ENCODE results near the gene BAMBI.

The BAMBI gene

DNA sequence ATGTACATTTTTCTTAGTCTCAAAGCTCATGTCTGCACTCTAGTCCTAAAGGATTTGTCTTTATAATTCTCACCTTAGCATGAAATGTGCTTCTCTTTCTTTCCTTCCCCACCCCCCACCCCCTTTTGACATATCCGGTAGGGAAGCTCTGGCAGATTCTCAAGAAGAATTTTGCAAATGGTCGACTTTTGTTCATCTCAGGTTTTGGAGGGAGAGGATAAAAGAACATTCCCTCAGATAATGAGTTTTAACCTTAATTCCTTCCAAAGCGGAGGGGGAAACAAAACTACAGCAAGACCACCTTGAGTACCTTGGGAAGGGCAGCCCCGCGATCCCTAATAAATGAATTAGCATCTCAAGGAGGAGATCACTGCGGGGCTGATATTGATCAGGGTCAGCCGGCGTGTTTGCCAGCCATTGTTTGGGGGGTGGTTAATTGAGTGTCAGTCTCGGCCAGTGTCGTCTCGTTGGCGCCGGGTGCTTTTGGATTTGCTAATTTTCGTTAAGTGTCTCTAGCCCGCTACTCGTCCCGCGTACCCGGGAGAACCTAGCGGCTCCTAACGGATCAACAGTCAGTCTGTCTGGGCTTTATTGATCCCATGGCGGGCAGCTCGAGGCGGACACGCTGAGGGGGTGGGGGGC is 874 bp upstream of the BAMBI start:
- no peak for DNase-seq

- no peak for DNase-seq
Observed at GRCh38 chr10:28677888-28678686, 766 bp downstream of the BAMBI start.

DNA sequence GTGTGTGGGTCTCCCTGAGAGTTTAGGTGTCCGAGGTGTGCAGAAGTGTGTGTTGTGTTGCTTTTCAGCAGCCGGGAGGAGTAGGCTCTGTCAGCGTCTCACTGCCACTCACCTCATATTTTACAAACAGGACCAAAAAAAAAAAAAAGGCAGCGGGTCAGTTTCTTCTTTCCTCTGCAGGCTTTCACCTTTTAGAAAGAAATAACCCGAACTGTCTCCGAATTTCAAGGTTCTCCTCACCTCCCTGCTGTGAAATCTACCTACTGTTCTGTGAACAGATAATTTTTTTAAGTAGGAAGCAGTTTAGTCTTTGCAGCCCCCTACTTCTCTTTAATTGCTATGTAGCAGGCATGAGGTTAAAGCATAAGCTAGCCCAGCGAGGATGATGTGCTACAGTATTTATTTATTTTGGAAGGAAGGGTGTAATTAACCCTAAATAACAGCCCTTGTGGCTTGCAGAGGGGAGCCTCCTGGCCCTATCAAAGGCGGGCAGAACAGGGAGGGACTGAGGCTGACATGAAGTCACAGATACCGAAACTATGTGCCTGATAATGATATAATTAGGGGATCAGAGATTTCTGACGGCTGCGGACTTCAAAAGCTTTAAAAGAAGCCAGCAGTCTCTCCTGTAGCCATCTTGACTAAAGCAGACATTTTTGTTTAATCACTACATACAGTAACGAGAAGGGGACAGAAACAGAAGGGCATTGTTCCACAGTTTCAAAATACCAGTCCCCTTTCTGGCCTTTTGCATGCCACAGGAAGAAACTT is 1.6 kb downstream of the BAMBI start:
- no peak for DNase-seq

DNA sequence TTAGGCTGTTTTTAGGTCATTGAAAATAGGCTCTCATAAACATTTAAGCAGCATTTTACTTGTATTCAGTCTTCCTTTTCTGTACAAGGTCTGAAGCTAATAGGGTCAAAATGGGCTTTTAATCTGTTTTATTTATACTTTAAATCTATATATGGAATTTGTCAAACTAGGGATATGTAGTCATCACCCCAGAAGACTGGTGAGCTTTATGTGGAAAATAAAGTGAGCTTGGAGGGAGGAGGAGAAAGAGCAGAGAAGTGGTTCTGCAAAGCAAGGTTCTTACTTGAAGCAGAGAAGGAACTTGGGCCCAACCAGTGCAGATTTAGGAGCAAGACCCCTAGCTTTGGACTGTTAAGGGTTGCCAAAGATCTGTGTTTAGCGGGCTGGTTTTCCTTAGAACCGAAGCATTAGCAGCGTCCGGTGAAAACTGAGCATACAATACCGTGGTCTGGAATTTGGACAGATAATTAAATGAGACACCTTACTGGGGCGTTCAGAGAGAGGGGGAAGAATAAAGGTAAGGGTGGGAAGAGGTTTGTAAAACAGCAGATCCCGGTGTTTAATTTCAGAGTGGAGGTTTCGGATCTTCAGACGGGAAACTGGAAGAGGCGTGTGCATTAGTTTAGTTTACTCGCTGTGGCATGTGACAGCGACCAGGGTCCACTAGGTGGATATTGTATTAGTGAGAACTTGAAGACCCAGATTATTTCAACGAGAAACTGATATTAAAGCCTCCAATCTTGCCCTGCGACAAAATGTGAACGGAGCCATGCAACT is 2.4 kb downstream of the BAMBI start:
- no peak for DNase-seq

DNA sequence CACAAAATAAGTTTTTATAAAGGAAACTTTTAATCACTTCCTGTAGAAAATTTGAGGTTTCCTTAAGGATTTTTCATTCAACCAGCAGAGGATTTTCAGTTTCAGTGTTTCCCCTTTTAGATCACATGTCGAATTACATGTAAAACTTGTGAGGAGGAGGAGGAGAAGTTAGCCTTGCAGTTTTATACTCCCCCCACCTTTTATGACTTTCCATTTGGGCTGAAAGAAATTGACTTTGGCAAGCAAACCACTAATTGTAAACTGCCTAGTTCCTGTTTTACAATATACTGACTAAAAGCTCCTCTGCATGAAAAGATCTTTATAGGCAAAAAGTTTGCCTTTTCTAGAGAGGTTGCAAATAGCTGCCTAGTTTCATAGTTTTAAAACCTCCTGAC is 3.0 kb downstream of the BAMBI start:
- no peak for DNase-seq

GRCh38 chr10:28681291-28681763 is 4.0 kb downstream of the BAMBI start:
- DNase-seq: no peak

- DNase-seq: no peak
Observed at GRCh38 chr10:28681928-28682750, 4.8 kb downstream of the BAMBI start.

DNA sequence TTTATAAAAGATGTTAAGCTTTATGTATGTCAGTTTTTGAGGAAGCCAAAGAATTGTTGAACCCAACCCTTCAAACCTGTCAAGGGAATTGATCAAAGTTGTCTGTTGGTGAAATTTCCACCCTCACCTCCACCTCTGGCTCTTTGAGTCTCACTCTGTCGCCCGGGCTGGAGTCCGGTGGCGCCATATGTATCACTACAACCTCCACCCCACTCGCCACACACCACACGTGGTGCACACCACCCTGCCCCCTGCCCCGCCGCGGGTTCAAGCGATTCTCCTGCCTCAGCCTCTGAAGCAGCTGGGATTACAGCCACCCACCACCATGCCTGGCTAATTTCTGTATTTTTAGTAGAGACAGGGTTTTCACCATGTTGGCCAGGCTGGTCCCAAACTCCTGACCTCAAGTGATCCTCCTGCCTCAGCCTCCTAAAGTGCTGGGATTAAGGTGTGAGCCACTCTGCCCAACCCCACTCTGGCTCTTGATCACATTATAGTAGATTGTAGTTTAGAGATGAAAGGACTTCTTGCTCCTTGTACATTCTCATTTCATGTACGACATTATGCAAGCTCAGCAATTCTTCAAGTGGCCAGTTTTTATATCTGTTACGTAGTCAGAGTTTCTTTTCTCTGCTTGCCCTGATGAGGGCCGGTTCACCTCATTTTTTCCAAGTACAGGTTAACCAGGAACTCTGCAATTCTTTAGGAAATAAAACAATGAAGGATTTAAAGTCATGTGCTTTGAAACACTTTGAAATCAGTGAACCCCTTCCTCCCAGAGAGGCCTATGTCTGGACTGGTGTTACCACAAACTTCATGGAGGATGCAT is 7.0 kb downstream of the BAMBI start:
- DNase-seq: no peak

DNA sequence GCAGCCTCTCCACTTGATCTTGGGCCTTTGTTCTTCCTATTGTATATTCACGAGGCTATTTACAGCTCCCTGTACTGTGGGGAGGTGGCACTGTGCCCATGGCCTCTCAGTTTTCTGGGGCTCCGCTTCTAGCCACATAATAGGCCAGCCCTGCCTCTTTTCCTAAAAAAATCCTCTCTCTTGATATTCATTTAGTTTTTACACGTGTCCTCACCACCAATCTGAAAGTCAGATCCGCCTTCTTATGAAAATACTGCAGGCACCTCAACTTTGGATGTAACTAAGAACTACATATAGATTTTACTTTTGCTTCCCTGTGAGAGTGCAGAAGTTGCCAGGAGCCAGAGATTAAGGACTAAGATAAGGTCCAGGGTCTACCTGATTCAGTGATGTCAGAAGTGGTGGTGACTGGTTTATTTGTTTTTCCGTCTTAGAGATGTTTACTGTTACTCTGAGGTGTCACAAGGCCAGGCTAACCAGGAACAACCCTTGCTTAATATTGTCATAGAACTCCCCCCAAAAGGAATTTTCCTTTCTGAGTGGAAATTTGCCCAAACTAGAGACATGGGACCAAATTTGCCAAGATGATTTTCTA is 7.8 kb downstream of the BAMBI start:
- DNase-seq: no peak

- DNase-seq: no peak
Observed at GRCh38 chr10:28685717-28686116, 8.4 kb downstream of the BAMBI start.

- DNase-seq: no peak
Observed at GRCh38 chr10:28686835-28687682, 9.7 kb downstream of the BAMBI start.

DNA sequence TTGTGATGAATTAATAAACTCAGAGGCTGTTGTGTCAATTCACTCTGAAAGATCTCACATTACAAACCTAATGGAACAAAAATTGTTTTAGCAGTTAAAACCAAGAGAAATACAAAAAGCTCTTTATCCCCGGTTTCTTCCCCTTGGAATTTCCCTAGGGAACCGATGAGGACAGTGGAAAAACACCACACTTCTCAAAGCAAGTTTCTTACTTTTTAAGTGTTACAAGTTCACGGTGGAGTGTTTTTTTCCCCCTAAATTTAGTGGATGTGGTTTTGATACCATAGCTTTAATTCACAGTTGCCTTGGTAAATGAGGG is 10.3 kb downstream of the BAMBI start:
- DNase-seq: no peak

GRCh38 chr10:28690545-28690944 is 13.2 kb downstream of the BAMBI start:
- no peak for DNase-seq

DNA sequence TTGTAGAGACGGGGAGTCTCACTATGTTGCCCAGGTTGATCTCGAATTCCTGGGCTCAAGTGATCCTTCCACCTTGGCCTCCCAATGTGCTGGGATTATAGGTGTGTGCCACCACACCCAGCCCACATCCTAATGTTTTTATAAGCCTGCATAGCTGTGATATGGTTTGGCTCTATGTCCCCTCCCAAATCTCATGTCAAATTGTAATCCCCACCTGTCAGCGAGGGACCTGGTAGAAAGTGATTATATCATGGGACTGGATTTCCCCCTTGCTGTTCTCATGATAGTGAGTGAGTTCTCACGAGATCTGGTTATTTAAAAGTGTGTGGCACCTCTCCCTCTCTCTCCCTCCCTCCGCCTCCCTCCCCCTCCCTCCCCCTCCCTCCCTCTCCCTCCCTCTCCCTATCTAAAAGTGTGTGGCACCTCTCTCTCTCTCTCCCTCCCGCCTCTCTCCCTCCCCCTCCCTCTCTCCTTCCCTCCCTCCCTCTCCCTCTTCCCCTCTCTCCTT is 13.9 kb downstream of the BAMBI start:
- DNase-seq: no peak

GRCh38 chr10:28692050-28692449 is 14.7 kb downstream of the BAMBI start:
- no peak for DNase-seq

DNA sequence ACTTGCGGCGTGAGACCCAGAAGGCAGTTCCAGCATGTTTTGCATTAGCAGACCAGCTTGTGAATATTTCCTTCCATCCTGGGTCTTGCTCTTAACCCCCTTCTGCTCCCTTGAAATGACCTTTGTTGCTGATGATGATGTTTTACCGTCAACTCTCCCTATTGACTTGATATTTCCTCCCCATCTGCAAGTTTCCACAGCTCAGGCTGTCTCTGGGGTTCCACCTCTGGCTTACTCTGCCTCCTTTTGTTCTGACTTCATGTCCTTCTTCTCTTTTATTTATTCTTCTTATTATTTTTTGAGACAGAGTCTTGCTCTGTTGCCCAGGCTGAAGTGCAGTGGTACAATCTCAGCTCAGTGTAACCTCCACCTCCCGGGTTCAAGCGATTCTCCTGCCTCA is 17.2 kb downstream of the BAMBI start:
- no peak for DNase-seq

DNA sequence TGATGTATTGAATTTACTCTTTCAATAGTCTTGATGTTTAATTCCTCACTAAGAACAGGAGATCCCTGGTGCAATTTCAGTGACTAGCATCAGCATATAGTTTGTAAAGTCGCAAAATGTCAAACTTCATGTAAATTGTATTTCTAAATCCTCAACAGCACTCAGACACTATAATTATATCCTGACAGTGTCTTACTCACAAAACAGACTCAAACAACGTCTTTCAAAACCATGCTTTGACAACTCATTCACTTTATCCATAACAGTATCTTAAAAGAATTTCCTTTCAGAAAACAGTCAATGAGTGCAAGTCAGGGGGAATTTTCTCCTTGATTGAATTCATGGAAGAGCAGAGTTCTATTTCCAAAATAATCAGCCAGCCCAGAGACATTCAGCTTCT is 20.8 kb downstream of the BAMBI start:
- no peak for DNase-seq

DNA sequence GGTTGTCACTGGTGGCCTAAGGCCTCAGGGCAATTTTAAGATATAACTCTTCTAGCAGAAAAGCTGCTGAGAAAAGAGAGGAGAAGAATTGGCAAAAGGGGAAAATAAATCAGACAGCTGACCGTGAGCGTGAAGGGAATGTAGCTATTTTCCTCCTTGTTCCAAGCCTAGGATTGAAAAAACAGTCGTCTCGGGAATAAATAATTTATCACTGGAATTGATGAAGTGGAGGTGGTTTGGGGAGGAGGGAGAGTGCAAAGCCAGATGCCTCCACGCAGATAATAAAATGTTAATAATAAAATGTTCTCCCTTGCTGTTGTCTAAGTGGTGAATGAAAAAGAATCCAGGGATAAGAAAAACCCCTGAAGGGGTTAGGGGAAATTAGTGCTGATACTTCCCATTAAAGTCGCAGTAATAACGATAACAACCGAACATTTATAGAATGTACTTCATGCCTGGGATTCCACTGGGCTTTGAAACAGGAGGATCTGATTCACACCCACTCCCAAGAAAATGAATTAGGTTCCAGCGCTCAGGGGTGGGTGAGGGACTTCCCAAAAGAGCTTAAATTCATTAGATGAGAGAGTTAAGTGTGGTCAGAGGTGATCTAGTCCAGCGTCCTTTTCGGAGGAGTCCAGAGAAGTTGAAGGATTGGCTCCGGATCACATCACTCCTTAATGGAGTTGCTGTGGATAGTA is 27.3 kb downstream of the BAMBI start:
- no peak for DNase-seq

- DNase-seq: no peak
Observed at GRCh38 chr10:28705472-28705871, 28.2 kb downstream of the BAMBI start.

Measured in activated CD4-positive, alpha-beta T cell treated with anti-CD3 and anti-CD28 coated beads, Interleukin-2, amount 50 U/mL, for 4 hours (primary cell).